Limb (tissue), 2 donors: ENCODE data around the gene PTPRD.

ENCODE experiments used
- DNase-seq, 2 donors: peaks; one replicate each; pipeline ENCODE4 v3.0.0-alpha.2; 2016; ENCODE audit errors: extremely low spot score in 2 of 2

PTPRD gene

DNA sequence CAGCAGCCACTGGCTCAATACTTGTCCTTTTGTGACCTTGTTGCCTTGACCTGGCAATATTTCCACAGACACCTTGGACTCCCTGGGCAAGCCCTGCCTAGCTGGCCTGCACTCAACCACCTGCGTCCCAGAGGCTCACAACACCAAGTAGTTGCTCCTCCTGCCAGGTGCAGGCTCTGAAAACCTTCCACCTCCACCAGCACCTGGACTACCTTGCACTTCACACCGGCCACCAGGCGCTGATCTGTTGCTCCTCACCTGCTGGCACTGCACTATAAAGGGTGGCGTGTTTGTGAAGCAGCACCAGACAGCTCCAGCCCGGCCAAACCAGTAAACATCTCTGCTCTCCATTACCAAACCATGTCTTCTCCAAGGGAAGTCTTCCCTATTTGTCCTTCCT is 997.7 kb downstream of the PTPRD start:
- no peak for DNase-seq

GRCh38 chr9:9614607-9615006 is 998.2 kb downstream of the PTPRD start:
- DNase-seq = no peak

DNA sequence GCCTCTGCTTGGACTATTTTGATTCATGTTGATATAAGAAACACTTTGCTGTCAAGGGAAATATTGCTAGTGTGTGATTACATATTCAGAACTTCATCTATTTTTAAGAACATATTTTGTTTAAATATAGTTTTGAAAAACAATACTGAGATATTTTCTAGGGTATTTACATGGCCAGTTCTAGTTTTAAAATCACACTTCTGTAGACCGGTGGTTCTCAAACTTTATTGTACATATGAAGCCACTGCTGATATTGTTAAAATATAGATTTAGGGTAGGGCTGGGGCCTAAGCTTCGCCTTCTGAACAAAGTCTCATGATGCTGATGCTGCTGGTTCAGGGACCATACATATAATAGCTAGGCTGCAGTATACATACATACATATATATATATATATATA is 1000.0 kb downstream of the PTPRD start:
- no peak for DNase-seq

DNA sequence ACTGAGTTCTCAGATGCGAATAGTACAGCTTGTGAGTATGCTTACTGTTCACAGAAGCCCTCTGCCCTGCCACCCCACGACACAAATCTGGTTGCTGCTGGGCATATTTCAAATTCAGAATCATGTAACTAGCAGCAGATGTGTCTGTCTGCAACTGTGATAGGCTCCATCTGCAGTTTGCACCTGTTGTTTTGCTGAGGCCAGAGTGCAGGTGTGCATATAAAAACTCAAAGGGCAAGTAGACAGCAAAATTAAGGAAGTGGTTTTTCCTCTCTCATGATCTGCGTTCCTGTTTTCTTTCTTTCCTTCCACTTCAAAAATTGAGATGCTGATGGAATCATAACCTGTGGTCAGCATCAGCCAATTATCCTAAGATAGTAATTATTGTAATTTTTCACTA is 1000.5 kb downstream of the PTPRD start:
- DNase-seq = no peak

DNA sequence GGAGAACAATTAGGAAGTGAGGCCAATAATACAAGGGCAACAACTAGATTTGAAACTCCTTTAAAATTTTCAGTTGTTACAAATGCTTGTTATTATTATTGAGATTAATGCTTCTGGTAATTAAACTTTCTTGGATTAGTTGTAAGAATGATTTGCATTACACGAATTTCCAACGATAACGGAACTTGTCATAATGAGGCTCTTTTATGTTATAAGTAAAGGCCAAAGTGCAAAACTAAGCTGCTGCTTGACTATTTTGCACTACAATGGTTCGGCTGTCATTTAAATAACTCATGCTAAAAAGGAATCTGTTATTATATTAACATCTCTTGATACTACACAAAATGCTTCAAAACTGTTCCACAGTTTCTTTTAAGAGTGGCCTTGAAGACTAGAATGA is 1007.1 kb downstream of the PTPRD start:
- DNase-seq = no peak

GRCh38 chr9:9603345-9603744 is 1009.5 kb downstream of the PTPRD start:
- DNase-seq = no peak

DNA sequence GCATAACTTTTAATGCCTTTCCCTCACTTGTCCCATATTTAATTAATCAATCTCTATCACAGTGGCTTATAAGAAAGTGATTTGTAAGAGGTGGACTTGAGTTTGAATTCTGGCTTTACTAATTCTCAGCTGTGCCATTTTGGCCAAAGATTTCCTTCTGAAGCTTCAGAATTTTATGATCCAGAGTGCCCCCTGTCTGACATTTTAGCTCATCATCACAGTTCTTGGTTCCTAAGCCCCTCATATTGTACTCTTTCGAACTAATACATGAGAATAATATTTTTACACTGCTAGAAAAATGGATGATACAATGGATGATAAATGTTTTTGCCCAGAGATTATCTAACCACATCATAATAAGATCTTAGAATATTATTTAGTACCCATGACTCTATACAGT is 1014.1 kb downstream of the PTPRD start:
- DNase-seq = no peak

GRCh38 chr9:9592104-9592503 is 1020.7 kb downstream of the PTPRD start:
- no peak for DNase-seq

GRCh38 chr9:9585920-9586319 is 1026.9 kb downstream of the PTPRD start:
- DNase-seq = no peak

DNA sequence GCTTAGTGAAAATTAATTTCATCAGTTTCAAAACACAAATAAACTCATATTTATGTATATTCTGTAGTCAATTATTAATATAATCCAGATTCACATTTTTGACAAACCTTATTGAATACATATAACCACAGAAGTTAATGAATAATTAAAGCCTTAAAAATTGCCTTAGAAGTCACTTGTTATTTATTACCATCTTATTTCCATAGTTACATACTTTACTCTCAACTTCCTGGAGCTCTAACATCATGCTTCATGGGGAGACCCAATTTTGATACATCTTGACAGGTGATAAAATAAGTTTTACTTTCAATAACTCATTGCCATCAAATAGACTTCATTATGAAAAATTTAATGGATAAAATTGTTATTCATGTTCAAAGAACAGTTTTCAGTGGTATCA is 1038.7 kb downstream of the PTPRD start:
- DNase-seq = no peak

DNA sequence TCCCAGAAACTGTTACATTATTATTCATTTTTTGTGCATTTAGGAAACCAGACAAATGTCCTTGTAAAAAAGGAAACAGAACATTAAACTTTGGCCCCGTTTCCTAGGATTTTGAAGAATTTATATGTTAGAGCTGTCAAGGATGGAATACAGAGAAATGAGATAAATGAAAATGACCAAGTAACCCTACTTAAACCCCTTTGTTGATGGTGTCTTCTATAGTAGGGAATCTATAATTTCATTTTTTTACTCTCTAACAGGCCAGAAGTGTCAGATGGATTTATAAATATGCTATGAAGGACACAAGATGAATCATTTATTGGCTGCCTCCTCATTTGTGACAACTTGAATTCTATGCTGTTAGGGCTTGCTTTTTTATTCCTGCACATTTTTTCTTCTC is 1047.1 kb downstream of the PTPRD start:
- DNase-seq = no peak

DNA sequence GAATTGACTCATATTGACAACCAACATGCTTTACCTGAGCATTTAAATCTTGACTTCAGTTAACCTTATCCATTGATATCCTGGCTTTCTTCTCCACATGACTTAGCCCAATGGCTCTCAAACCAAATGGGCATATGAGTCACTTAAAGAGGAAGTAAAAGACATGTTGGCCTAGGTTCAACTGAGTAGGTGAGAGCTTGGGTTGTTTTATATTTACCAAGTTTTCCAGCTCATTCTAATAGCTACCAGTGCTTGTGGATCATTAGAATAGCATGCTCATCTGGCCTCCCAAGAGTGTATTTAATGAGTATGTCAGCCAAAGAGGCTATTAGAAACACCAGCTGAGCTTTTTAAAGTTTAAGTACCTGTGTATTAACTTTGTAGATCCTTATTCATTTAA is 1049.0 kb downstream of the PTPRD start:
- DNase-seq = no peak

DNA sequence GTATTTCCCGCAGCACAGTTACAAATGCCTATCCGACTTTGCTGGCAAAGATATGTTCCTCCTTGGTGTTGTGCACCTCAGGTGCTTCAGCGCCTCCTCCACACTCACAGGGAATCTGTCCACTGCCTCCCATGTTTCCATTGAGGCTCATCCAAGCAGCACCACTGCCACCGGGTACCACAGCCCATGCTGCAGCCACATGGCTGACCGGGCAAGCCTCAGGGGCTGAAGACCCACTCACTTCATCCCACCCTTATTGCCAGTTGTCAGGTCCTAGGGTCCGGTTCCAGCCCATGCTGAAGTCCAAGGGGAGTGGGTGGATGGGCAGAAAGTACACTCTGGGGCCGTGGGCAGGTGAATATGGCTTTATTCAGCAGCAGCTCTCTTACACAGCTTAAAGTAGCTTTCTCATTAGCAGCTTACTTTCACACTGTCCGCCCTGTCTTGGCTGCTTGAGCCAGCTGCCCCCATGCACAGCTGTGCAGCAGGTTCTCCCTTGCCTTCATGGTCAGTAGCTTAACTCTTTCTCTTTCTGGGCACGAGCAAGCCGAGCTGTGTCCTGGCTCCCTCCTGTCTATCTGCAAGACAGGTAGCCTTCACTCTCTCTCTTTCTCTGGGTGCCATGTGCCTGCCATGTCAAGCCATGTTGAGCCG is 1052.3 kb downstream of the PTPRD start:
- DNase-seq = no peak

GRCh38 chr9:9558907-9559306 is 1053.9 kb downstream of the PTPRD start:
- no peak for DNase-seq

- no peak for DNase-seq
Observed at GRCh38 chr9:9557804-9558334, 1054.9 kb downstream of the PTPRD start.

- DNase-seq = no peak
Observed at GRCh38 chr9:9556865-9557803, 1055.7 kb downstream of the PTPRD start.

- no peak for DNase-seq
Observed at GRCh38 chr9:9552665-9553064, 1060.1 kb downstream of the PTPRD start.

- DNase-seq = no peak
Observed at GRCh38 chr9:9538766-9539165, 1074.0 kb downstream of the PTPRD start.

DNA sequence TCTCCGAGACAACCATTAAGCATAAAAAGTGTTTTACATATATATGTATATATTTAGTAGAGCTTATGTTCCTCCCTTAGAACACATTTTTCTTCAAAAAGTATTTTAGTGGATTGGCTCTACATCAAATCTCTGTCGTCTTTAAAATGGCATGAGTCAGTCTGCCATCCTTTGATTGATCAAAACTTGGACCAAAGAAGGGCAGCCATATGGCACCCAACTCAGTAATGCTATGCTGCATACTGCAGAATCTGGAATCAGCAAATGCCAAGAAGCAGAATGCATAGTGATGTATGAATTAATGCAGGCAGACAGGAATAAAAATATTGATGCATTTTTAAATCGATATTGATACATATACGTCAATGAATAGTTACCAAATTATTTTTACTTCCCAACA is 1074.4 kb downstream of the PTPRD start:
- no peak for DNase-seq

DNA sequence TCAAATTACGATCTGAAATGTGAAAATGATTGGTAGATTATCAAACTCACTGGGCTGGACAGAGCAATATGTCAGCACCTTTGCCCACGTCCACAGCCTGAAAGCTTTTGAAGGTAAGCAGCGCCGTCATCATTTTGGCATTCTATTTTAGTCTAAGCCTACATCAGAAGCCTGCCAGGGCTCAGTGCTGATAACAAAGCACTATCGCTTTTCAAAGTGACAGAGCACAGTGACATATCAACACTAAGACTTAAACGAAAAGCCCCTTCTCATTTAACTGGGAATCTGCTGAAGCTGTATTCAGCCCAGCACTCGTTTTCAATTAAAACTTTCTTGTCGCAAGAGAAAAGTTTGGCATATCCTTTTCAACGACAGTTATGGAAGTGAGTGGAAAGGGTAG is 1076.3 kb downstream of the PTPRD start:
- no peak for DNase-seq

- DNase-seq = no peak
Observed at GRCh38 chr9:9523476-9524139, 1089.2 kb downstream of the PTPRD start.

DNA sequence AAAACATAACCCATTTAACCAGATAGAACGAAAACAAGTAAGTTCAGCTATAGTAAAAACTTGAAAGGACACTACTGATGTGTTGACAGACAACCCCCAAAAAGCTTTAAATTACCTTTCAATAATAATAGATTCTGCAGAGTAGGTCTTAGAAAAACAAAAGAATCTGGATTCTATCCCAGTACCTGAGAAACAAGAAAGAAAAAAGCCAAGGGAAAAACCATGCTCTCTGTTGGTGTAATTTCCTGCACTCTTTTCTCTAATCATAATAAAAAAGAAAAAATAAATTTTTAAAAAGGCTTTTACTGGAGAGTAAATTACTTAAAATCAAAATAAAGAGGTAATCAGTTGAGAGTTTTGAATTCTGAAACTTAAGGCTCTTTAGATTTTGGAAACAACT is 1090.4 kb downstream of the PTPRD start:
- DNase-seq = no peak
